ENCODE measurements around the gene THAP11. TPM values are rescaled to one million over a fixed set of nuclear protein-coding genes. Genes with fewer than 3 reads are reported as not detected.

Gene THAP11
- total RNA-seq, 3 donors from 2014 or later: 51.1 to 57.8 (median 53.0) TPM

DNA sequence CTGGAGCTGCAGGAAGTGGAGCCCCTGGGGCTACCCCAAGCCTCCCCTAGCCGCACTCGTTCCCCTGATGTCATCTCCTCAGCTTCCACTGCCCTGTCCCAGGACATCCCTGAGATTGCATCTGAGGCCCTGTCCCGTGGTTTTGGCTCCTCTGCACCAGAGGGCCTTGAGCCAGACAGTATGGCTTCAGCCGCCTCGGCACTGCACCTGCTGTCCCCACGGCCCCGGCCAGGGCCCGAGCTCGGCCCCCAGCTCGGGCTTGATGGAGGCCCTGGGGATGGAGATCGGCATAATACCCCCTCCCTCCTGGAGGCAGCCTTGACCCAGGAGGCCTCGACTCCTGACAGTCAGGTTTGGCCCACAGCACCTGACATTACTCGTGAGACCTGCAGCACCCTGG lies 38.5 kb downstream of the THAP11 start:
- no peaks in the 10 kb centered on the region for H3K27me3 ChIP-seq
- intact Hi-C loops (cut with DNase I; ENCODE audit: low total_unique reads): no loop called here
- no peaks in the 10 kb centered on the region for H3K4me1 ChIP-seq
- H3K27ac ChIP-seq: no peak overlapping the region
- H3K36me3 ChIP-seq: peaks cover 13% of the 10 kb centered on the region
- H3K4me3 ChIP-seq: no peak overlapping the region
- TF ChIP-seq POLR2AphosphoS5 (IDR thresholded peaks at IDR 0.05) (no peak), POLR2A (IDR thresholded peaks at IDR 0.05) (no peak)
- TF ChIP-seq, protein P1, sequence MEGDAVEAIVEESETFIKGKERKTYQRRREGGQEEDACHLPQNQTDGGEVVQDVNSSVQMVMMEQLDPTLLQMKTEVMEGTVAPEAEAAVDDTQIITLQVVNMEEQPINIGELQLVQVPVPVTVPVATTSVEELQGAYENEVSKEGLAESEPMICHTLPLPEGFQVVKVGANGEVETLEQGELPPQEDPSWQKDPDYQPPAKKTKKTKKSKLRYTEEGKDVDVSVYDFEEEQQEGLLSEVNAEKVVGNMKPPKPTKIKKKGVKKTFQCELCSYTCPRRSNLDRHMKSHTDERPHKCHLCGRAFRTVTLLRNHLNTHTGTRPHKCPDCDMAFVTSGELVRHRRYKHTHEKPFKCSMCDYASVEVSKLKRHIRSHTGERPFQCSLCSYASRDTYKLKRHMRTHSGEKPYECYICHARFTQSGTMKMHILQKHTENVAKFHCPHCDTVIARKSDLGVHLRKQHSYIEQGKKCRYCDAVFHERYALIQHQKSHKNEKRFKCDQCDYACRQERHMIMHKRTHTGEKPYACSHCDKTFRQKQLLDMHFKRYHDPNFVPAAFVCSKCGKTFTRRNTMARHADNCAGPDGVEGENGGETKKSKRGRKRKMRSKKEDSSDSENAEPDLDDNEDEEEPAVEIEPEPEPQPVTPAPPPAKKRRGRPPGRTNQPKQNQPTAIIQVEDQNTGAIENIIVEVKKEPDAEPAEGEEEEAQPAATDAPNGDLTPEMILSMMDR (IDR thresholded peaks at IDR 0.05): no peak
- no peaks in the 10 kb centered on the region for H3K9me3 ChIP-seq
- DNase-seq (ENCODE audit: low spot score in 2 of 2): no peak

- H3K4me1 ChIP-seq: no peaks in the 10 kb centered on the region
- no peaks in the 10 kb centered on the region for H3K9me3 ChIP-seq
- no peak overlapping the region for H3K27ac ChIP-seq
- H3K36me3 ChIP-seq: peaks cover 13% of the 10 kb centered on the region
- intact Hi-C loops (cut with DNase I; ENCODE audit: low total_unique reads): no loop called here
- H3K27me3 ChIP-seq: no peaks in the 10 kb centered on the region
- DNase-seq (ENCODE audit: low spot score in 2 of 2): no peak
- no peak overlapping the region for H3K4me3 ChIP-seq
- TF ChIP-seq POLR2A (IDR thresholded peaks at IDR 0.05) (no peak), POLR2AphosphoS5 (IDR thresholded peaks at IDR 0.05) (no peak)
- TF ChIP-seq, protein P1 (IDR thresholded peaks at IDR 0.05): no peak
Observed at GRCh38 chr16:67881621-67882161, 39.6 kb downstream of the THAP11 start.

DNA sequence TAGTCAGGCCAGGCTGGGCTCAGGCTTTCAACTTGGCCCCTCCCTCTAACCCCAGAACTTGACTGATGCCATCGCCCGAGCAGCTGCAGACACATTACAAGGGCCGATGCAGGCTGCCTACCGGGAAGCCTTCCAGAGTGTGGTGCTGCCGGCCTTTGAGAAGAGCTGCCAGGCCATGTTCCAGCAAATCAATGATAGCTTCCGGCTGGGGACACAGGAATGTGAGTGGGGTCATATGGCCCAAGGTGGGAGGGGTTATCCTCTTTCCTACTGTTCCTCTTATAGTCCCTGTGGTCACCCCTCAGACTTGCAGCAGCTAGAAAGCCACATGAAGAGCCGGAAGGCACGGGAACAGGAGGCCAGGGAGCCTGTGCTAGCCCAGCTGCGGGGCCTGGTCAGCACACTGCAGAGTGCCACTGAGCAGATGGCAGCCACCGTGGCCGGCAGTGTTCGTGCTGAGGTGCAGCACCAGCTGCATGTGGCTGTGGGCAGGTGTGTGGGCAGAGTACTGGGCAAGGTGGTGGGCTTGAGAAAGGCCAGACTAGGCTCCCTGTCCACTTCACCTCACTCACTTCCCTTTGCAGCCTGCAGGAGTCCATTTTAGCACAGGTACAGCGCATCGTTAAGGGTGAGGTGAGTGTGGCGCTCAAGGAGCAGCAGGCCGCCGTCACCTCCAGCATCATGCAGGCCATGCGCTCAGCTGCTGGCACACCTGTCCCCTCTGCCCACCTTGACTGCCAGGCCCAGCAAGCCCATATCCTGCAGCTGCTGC lies 40.4 kb downstream of the THAP11 start:
- no peak for DNase-seq (ENCODE audit: low spot score in 2 of 2)
- TF ChIP-seq POLR2AphosphoS5 (IDR thresholded peaks at IDR 0.05) (no peak), POLR2A (IDR thresholded peaks at IDR 0.05) (no peak)
- TF ChIP-seq, protein P1 (IDR thresholded peaks at IDR 0.05): no peak
- intact Hi-C loops (cut with DNase I; ENCODE audit: low total_unique reads): no loop called here
- Histone ChIP-seq H3K36me3 (peaks cover 10% of the 10 kb centered on the region), H3K27me3 (no peaks in the 10 kb centered on the region), H3K4me3 (no peak overlapping the region), H3K4me1 (no peaks in the 10 kb centered on the region), H3K27ac (no peak overlapping the region), H3K9me3 (no peaks in the 10 kb centered on the region)

- peak overlapping the region in 1 of 2 donors; percentile 10 for H3K27ac ChIP-seq
- no peaks in the 10 kb centered on the region for H3K27me3 ChIP-seq
- peaks cover 2% of the 10 kb centered on the region for H3K36me3 ChIP-seq
- no peaks in the 10 kb centered on the region for H3K9me3 ChIP-seq
- H3K4me3 ChIP-seq: no peak overlapping the region
- H3K4me1 ChIP-seq: no peaks in the 10 kb centered on the region
- TF ChIP-seq, protein P1 (IDR thresholded peaks at IDR 0.05): no peak
- intact Hi-C loops (cut with DNase I; ENCODE audit: low total_unique reads): no loop called here
- DNase-seq (ENCODE audit: low spot score in 2 of 2): no peak
Observed at GRCh38 chr16:67883146-67883871, 41.2 kb downstream of the THAP11 start.

DNA sequence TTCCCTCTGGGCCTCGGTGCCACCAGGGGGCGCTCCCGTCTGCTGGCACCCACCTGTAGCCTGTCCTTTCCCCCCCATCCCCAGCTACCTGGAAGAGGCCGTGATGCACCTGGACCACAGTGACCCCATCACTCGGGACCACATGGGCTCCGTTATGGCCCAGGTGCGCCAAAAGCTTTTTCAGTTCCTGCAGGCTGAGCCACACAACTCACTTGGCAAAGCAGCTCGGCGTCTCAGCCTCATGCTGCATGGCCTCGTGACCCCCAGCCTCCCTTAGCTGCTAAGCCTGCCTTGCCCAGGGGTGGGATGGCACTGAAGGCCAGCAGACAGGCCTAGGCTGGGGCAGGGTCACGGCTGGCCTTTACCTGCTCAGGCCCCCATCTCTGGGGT lies 41.7 kb downstream of the THAP11 start:
- Histone ChIP-seq H3K36me3 (no peaks in the 10 kb centered on the region), H3K27me3 (no peaks in the 10 kb centered on the region), H3K4me1 (no peaks in the 10 kb centered on the region), H3K9me3 (no peaks in the 10 kb centered on the region), H3K4me3 (no peak overlapping the region), H3K27ac (peak overlapping the region in 1 of 2 donors; percentile 10)
- TF ChIP-seq, protein P1 (IDR thresholded peaks at IDR 0.05): peak; percentile 63 to 76 (median 71)
- TF ChIP-seq POLR2A (IDR thresholded peaks at IDR 0.05) (no peak), POLR2AphosphoS5 (IDR thresholded peaks at IDR 0.05) (no peak)
- peak in 1 of 2 donors; percentile 49 for DNase-seq (ENCODE audit: low spot score in 2 of 2)
- intact Hi-C loops (cut with DNase I; ENCODE audit: low total_unique reads): no loop called here
